ENCODE results near the gene RAPGEF2.
"Not testable (repeated sequence)": the region's sequence is repeated elsewhere in the genome, so short reads cannot be mapped to it uniquely, and the experiment has no call there.

RAPGEF2 gene

DNA sequence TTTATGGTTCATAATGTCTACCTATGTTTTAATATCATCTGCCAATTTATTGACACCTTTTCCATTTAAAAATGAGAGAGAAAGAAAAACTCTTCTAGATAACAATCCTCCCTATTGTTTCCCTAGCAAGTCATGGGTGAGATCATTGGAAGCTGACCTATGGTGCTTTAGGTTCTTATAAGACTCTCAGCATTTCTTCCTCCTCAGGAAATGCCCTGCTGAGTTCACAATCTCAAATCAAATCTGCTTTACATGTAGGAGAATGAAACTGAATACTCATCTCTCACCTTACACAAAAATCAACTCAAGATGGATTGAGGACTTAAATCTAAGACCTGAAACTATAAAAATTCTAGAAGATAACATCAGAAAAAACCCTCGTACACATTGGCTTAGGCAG lies 267.4 kb downstream of the RAPGEF2 start:
- Mint-ChIP-seq H3K36me3 (ENCODE audit: low read depth) (no peaks in the 10 kb centered on the region), H3K27ac (peak overlapping the region in 1 of 3 experiments; percentile 42), H3K9me3 (peaks cover 10% of the 10 kb centered on the region), H3K4me3 (no peak overlapping the region), H3K27me3 (ENCODE audit: low read depth) (no peaks in the 10 kb centered on the region), H3K4me1 (no peaks in the 10 kb centered on the region)
- TF ChIP-seq, protein P1, sequence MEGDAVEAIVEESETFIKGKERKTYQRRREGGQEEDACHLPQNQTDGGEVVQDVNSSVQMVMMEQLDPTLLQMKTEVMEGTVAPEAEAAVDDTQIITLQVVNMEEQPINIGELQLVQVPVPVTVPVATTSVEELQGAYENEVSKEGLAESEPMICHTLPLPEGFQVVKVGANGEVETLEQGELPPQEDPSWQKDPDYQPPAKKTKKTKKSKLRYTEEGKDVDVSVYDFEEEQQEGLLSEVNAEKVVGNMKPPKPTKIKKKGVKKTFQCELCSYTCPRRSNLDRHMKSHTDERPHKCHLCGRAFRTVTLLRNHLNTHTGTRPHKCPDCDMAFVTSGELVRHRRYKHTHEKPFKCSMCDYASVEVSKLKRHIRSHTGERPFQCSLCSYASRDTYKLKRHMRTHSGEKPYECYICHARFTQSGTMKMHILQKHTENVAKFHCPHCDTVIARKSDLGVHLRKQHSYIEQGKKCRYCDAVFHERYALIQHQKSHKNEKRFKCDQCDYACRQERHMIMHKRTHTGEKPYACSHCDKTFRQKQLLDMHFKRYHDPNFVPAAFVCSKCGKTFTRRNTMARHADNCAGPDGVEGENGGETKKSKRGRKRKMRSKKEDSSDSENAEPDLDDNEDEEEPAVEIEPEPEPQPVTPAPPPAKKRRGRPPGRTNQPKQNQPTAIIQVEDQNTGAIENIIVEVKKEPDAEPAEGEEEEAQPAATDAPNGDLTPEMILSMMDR (IDR thresholded peaks at IDR 0.05; ENCODE audit: unreplicated experiment in 3 of 3): no peak

DNA sequence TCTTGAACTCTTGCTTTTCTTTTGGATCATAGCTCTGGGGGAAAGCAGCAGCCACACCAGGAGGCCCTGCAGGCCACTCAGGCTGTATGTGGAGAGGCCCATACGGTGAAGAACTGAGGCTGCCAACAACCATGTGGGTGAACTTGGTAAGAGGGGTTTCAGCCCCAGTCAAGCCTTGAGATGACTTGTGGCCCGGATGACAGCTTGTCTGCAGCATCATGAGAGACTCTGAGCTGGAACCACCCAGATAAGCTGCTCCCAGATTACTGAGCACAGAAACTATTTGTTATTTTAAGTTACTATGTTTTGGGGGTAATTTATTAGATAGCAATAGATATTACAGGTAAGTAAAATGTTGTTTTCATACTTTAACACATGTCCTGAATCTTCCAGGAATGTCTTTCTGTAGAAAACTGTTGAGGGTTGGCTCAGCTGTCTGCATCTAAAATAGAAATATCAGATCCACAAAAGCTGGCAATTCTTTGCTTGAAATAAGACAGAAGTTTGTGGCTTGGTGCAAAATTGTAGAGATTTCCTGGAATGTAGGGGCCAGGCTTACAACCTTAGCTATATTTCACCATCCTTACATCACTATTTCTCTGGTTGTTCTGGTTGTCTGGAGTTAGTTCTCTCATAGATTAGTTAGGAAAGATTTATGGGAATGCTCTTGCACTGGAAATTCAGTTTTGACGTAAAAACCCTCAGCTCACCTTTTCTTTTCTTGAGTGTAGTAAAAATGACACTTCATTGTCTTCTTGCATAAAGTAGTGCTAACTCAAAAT lies 272.1 kb downstream of the RAPGEF2 start:
- Mint-ChIP-seq H3K4me3 (no peak overlapping the region), H3K27ac (no peak overlapping the region), H3K27me3 (ENCODE audit: low read depth) (peaks cover 4% of the 10 kb centered on the region), H3K36me3 (ENCODE audit: low read depth) (no peaks in the 10 kb centered on the region), H3K4me1 (no peaks in the 10 kb centered on the region), H3K9me3 (peaks cover 7% of the 10 kb centered on the region)
- TF ChIP-seq, protein P1 (IDR thresholded peaks at IDR 0.05; ENCODE audit: unreplicated experiment in 3 of 3): no peak

DNA sequence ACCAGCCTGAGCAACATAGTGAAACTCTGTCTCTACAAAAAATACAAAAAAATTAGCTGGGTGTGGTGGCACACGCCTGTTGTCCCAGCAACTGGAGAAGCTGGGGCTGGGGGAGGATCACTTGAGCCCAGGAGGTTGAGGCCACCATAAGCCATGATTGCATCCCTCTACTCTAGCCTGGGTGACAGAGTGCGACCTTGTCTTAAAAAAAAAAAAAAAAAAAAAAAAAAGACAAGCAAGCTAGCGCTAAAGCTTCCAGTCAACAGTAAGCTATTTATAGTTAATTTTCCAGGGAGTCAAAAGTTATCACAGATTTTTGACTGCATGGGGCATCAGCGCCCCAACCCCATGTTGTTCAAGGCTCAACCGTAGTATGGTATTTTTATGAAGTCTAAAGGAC lies 273.4 kb downstream of the RAPGEF2 start:
- Mint-ChIP-seq H3K9me3 (peaks cover 3% of the 10 kb centered on the region), H3K4me1 (no peaks in the 10 kb centered on the region), H3K27ac (no peak overlapping the region), H3K36me3 (ENCODE audit: low read depth) (no peaks in the 10 kb centered on the region), H3K4me3 (no peak overlapping the region), H3K27me3 (ENCODE audit: low read depth) (peaks cover 4% of the 10 kb centered on the region)
- TF ChIP-seq, protein P1 (IDR thresholded peaks at IDR 0.05; ENCODE audit: unreplicated experiment in 3 of 3): no peak

DNA sequence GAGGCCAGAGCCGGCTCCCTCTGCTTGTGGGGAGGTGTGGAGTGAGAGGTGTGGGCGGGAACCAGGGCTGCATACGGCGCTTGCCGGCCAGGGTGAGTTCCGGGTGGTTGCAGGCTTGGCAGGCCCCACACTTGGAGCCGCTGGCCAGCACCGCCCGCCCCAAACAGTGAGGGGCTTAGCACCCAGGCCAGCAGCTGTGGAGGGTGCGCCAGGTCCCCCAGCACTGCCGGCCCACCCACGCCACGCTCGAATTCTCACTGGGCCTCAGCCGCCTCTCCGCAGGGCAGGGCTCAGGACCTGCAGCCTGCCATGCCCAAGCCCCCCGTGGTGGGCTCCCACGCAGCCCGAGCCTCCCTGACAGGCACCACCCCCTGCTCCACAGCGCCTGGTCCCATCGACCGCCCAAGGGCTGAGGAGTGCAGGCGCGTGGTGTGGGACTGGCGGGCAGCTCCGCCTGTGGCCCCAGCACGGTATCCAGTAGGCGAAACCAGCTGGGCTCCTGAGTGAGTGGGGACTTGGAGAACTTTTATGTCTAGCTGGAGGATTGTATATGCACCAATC lies 275.3 kb downstream of the RAPGEF2 start:
- no peaks in the 10 kb centered on the region for H3K36me3 Mint-ChIP-seq (ENCODE audit: low read depth)
- H3K27me3 Mint-ChIP-seq (ENCODE audit: low read depth): peaks cover 4% of the 10 kb centered on the region
- TF ChIP-seq, protein P1 (IDR thresholded peaks at IDR 0.05; ENCODE audit: unreplicated experiment in 3 of 3): no peak
- peaks cover 3% of the 10 kb centered on the region for H3K9me3 Mint-ChIP-seq
- H3K4me3 Mint-ChIP-seq: no peak overlapping the region
- no peaks in the 10 kb centered on the region for H3K4me1 Mint-ChIP-seq
- H3K27ac Mint-ChIP-seq: no peak overlapping the region

DNA sequence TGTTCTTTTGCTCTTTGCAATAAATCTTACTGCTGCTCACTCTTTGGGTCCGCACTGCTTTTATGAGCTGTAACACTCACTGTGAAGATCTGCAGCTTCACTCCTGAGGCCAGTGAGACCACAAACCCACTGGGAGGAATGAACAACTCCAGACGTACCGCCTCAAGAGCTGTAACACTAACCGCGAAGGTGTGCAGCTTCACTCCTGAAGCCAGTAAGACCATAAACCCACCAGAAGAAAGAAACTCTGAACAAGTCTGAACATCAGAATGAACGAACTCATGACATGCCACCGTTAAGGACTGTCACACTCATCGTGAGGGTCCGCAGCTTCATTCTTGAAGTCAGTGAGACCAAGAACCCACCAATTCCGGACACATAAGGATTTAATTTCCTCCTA lies 276.2 kb downstream of the RAPGEF2 start:
- not testable (repeated sequence) for H3K9me3 Mint-ChIP-seq; H3K27ac Mint-ChIP-seq; H3K4me3 Mint-ChIP-seq; H3K4me1 Mint-ChIP-seq; H3K36me3 Mint-ChIP-seq (ENCODE audit: low read depth); H3K27me3 Mint-ChIP-seq (ENCODE audit: low read depth)

DNA sequence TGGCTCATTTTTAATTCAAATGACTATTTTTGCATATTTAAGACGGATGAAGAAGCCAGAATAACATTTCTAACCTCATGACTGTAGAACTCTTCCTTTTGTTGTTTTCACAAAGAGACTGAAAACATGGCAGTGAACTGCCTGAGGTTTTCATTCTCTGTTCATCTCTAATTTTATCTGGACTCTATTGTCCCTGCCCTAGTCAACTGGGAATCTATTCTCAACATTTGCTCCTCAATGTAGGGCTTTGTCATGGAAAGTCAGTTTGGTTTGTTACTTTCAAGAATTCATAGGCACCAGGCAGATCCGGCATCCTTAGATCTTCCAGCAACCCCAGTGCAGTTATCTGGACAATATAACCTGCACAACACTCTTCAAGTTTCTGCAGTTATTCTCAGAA lies 277.0 kb downstream of the RAPGEF2 start:
- no peaks in the 10 kb centered on the region for H3K36me3 Mint-ChIP-seq (ENCODE audit: low read depth)
- H3K9me3 Mint-ChIP-seq: peaks cover 5% of the 10 kb centered on the region
- no peak overlapping the region for H3K27ac Mint-ChIP-seq
- H3K4me1 Mint-ChIP-seq: no peaks in the 10 kb centered on the region
- TF ChIP-seq, protein P1 (IDR thresholded peaks at IDR 0.05; ENCODE audit: unreplicated experiment in 3 of 3): no peak
- no peak overlapping the region for H3K4me3 Mint-ChIP-seq
- peaks cover 4% of the 10 kb centered on the region for H3K27me3 Mint-ChIP-seq (ENCODE audit: low read depth)
